Measurements from ENCODE around the gene MYH15. TPM values are rescaled to one million over a fixed set of nuclear protein-coding genes. Genes with fewer than 3 reads are reported as not detected.

MYH15 gene
- total RNA-seq, 6 experiments from 2014 or later: 0.19 to 0.59 (median 0.31) TPM

- peak; percentile 89 for TF ChIP-seq CTCF (IDR thresholded peaks at IDR 0.05)
- no peak overlapping the region for H3K4me3 Mint-ChIP-seq
- H3K4me1 Mint-ChIP-seq (ENCODE audit: low read depth): peaks cover 51% of the 10 kb centered on the region
- H3K27me3 Mint-ChIP-seq (ENCODE audit: insufficient read depth): no peaks in the 10 kb centered on the region
- H3K36me3 Mint-ChIP-seq (ENCODE audit: low read depth): no peaks in the 10 kb centered on the region
- H3K27ac Mint-ChIP-seq: no peak overlapping the region
- DNase-seq: peak; percentile 46
- no peaks in the 10 kb centered on the region for H3K9me3 Mint-ChIP-seq
These were observed 32.8 kb downstream of the MYH15 start for GRCh38 chr3:108477511-108478147.

GRCh38 chr3:108475220-108475782 is 35.1 kb downstream of the MYH15 start:
- no peak overlapping the region for H3K4me3 Mint-ChIP-seq
- no peaks in the 10 kb centered on the region for H3K36me3 Mint-ChIP-seq (ENCODE audit: low read depth)
- no peaks in the 10 kb centered on the region for H3K27me3 Mint-ChIP-seq (ENCODE audit: insufficient read depth)
- peaks cover 74% of the 10 kb centered on the region for H3K4me1 Mint-ChIP-seq (ENCODE audit: low read depth)
- no peak for DNase-seq
- H3K27ac Mint-ChIP-seq: no peak overlapping the region
- H3K9me3 Mint-ChIP-seq: no peaks in the 10 kb centered on the region
- no peak for TF ChIP-seq CTCF (IDR thresholded peaks at IDR 0.05)

- H3K4me1 Mint-ChIP-seq (ENCODE audit: low read depth): peaks cover 81% of the 10 kb centered on the region
- H3K27ac Mint-ChIP-seq: peak overlapping the region; percentile 11; the same call in 1 of the 2 replicates
- H3K9me3 Mint-ChIP-seq: no peaks in the 10 kb centered on the region
- no peak for DNase-seq
- H3K4me3 Mint-ChIP-seq: no peak overlapping the region
- no peak for TF ChIP-seq CTCF (IDR thresholded peaks at IDR 0.05)
- no peaks in the 10 kb centered on the region for H3K27me3 Mint-ChIP-seq (ENCODE audit: insufficient read depth)
- H3K36me3 Mint-ChIP-seq (ENCODE audit: low read depth): no peaks in the 10 kb centered on the region
These were observed 35.8 kb downstream of the MYH15 start for GRCh38 chr3:108474581-108474980.

- DNase-seq: no peak
- Mint-ChIP-seq H3K4me3 (no peak overlapping the region), H3K4me1 (ENCODE audit: low read depth) (peaks cover 87% of the 10 kb centered on the region), H3K36me3 (ENCODE audit: low read depth) (no peaks in the 10 kb centered on the region), H3K27ac (no peak overlapping the region), H3K9me3 (no peaks in the 10 kb centered on the region), H3K27me3 (ENCODE audit: insufficient read depth) (no peaks in the 10 kb centered on the region)
- TF ChIP-seq CTCF (IDR thresholded peaks at IDR 0.05): no peak
These were observed 36.7 kb downstream of the MYH15 start for GRCh38 chr3:108473711-108474110.

GRCh38 chr3:108472001-108472591 is 38.3 kb downstream of the MYH15 start:
- Mint-ChIP-seq H3K27me3 (ENCODE audit: insufficient read depth) (no peaks in the 10 kb centered on the region), H3K36me3 (ENCODE audit: low read depth) (no peaks in the 10 kb centered on the region), H3K4me1 (ENCODE audit: low read depth) (peaks cover 84% of the 10 kb centered on the region), H3K27ac (peak overlapping the region; percentile 87), H3K4me3 (peak overlapping the region; percentile 64), H3K9me3 (no peaks in the 10 kb centered on the region)
- peak; percentile 91 for DNase-seq
- TF ChIP-seq CTCF (IDR thresholded peaks at IDR 0.05): no peak

All from HFFc6 (cell line).